BLaER1 (cell line): ENCODE data around the gene ALDH5A1.

Experiments
- H3K27ac ChIP-seq: shearing (Covaris generic); formaldehyde crosslinking; 2 replicates; pipeline ENCODE4 v1.8.1; 2022
- H3K27me3 ChIP-seq: shearing (Covaris generic); formaldehyde crosslinking; 2 replicates; pipeline ENCODE4 v1.8.1; 2022
- H3K36me3 ChIP-seq: shearing (Covaris generic); formaldehyde crosslinking; 2 replicates; pipeline ENCODE4 v1.8.1; 2022
- H3K4me1 ChIP-seq: shearing (Covaris generic); formaldehyde crosslinking; 2 replicates; pipeline ENCODE4 v1.8.1; 2022
- H3K4me2 ChIP-seq: shearing (Covaris generic); formaldehyde crosslinking; 2 replicates; pipeline ENCODE4 v1.8.1; 2022
- H3K4me3 ChIP-seq: shearing (Covaris generic); formaldehyde crosslinking; 2 replicates; pipeline ENCODE4 v1.8.1; 2022
- H3K9ac ChIP-seq: shearing (Covaris generic); formaldehyde crosslinking; 2 replicates; pipeline ENCODE4 v1.8.1; 2022
- H3K9me3 ChIP-seq: shearing (Covaris generic); formaldehyde crosslinking; 2 replicates; pipeline ENCODE4 v1.8.1; 2022
- H4K20me1 ChIP-seq: shearing (Covaris generic); formaldehyde crosslinking; 2 replicates; pipeline ENCODE4 v1.8.1; 2022
- Cebpa-rat ChIP-seq: shearing (Covaris generic); IDR thresholded peaks from 2 replicates; pipeline ENCODE4 v1.8.1; 2022

ALDH5A1 gene

DNA sequence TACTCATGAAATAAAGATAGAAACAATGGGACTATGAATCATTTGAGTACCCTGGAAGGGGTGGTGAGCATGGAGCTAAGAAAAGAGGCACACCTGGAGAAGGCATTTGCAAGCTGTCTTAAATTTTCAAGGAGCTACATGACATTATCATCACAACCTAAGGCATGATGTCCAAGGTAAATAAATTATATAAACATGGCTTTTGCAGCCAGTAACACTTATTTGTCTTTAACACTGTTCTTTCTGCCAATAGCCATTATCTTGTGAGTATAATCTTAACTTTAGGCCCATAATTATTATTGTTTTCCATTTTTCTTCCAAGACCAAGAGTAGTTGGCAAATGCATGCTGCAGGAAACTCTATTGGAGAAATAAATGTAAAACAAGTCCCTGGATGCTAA, 63.7 kb downstream of the ALDH5A1 start:
- H3K9ac ChIP-seq = no peak overlapping the region

DNA sequence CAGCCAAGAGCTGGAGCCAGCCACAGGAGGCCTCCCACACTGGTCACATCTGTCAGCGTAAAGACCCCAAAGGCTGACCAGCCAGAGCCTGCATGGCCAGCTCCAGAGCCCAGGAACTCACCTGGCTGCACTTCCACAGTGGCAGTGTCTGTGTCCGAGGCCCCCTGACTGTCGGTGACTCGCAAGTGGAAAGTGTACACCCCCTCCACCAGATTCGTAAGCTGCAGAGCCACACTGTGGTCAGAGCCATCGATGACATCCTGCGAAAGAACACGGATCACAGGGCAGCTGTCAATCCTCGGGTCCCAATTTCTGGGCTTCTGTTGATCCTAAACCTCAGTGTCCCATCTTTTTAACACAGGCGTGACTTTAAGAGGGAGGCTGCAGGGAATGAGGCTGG, 69.3 kb downstream of the ALDH5A1 start:
- Histone ChIP-seq H3K9me3 (no peaks in the 10 kb centered on the region), H3K36me3 (no peaks in the 10 kb centered on the region), H3K4me2 (no peak overlapping the region), H3K4me3 (no peak overlapping the region), H4K20me1 (no peaks in the 10 kb centered on the region), H3K27me3 (no peaks in the 10 kb centered on the region), H3K4me1 (no peaks in the 10 kb centered on the region), H3K9ac (no peak overlapping the region), H3K27ac (no peak overlapping the region)
- TF ChIP-seq Cebpa-rat = no peak

More for the DNA sequence above, 63.7 kb downstream of the ALDH5A1 start:
- no peak overlapping the region for H3K27ac ChIP-seq
- no peaks in the 10 kb centered on the region for H3K9me3 ChIP-seq
- no peak overlapping the region for H3K4me3 ChIP-seq
- no peaks in the 10 kb centered on the region for H3K36me3 ChIP-seq
- no peaks in the 10 kb centered on the region for H3K27me3 ChIP-seq
- TF ChIP-seq Cebpa-rat = no peak
- H3K4me2 ChIP-seq = no peak overlapping the region
- no peaks in the 10 kb centered on the region for H4K20me1 ChIP-seq
- H3K4me1 ChIP-seq = no peaks in the 10 kb centered on the region

GRCh38 chr6:24565196-24565595, 70.4 kb downstream of the ALDH5A1 start:
- no peaks in the 10 kb centered on the region for H3K36me3 ChIP-seq
- no peak for TF ChIP-seq Cebpa-rat
- no peaks in the 10 kb centered on the region for H3K9me3 ChIP-seq
- H3K9ac ChIP-seq = no peak overlapping the region
- no peak overlapping the region for H3K27ac ChIP-seq
- H3K4me1 ChIP-seq = no peaks in the 10 kb centered on the region
- no peak overlapping the region for H3K4me2 ChIP-seq
- no peaks in the 10 kb centered on the region for H4K20me1 ChIP-seq
- H3K27me3 ChIP-seq = no peaks in the 10 kb centered on the region
- no peak overlapping the region for H3K4me3 ChIP-seq

DNA sequence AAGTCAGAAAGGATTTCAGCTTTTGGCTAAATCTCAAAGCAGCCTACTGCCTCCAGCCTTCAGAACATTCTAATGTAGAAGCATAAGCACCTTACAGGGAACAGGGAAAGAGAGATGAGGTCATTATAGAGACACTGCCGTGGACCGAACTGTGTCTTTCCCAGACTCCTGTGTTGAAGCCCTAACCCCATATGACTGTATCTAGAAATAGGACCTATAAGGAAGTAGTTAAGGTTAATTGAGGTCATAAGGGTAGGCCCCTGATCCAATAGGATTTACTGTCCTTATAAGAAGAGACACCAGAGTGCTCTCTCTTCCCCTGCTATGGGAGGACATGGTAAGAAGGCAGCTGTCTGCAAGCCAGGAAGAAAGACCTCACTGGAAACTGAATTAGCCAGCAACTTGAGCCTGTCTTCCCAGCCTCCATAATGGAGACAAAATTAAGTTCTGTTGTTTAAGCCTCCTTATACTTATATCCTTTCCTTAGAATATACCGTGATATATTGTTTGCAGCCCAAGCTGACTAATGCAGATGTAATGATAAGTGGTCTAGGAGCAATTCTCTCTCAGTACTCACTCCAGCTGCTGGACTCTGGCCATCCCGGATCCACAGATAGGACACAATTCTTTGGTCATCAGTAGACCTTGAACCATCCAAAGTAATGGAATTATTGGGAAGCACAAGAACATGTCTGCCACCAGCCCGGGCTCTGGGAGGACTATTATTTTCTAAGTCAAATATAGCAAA, 71.4 kb downstream of the ALDH5A1 start:
- Histone ChIP-seq H3K4me2 (no peak overlapping the region), H3K4me3 (no peak overlapping the region), H3K9ac (no peak overlapping the region), H3K36me3 (no peaks in the 10 kb centered on the region), H3K27ac (no peak overlapping the region), H3K27me3 (no peaks in the 10 kb centered on the region), H4K20me1 (no peaks in the 10 kb centered on the region), H3K4me1 (no peaks in the 10 kb centered on the region), H3K9me3 (no peaks in the 10 kb centered on the region)
- no peak for TF ChIP-seq Cebpa-rat

GRCh38 chr6:24568683-24569082, 73.9 kb downstream of the ALDH5A1 start:
- Histone ChIP-seq H4K20me1 (no peaks in the 10 kb centered on the region), H3K9me3 (no peaks in the 10 kb centered on the region), H3K4me2 (no peak overlapping the region), H3K4me3 (no peak overlapping the region), H3K36me3 (no peaks in the 10 kb centered on the region), H3K27me3 (no peaks in the 10 kb centered on the region), H3K9ac (no peak overlapping the region), H3K4me1 (no peaks in the 10 kb centered on the region), H3K27ac (no peak overlapping the region)
- TF ChIP-seq Cebpa-rat = no peak

DNA sequence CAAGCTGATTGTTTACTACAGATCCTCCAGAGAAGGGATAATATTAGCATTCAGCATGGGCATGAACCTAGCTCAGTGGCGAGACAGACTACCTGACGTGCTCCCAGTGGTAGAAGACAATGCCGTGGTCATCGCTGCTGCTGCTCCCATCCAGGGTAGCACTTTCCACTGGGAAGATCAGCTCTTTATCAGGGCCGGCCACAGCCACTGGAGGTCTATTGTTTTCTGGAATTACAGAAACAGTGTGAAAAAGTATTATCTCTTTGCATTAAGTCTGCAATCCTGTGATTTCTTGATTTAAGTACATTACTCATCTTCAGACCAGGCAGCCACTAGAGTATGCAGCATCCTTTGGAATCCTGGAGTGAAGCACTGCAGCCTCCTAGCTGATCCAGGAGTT, 75.0 kb downstream of the ALDH5A1 start:
- no peak overlapping the region for H3K4me2 ChIP-seq
- H3K4me3 ChIP-seq = no peak overlapping the region
- TF ChIP-seq Cebpa-rat = no peak
- H3K36me3 ChIP-seq = no peaks in the 10 kb centered on the region
- H4K20me1 ChIP-seq = no peaks in the 10 kb centered on the region
- H3K27me3 ChIP-seq = no peaks in the 10 kb centered on the region
- no peak overlapping the region for H3K9ac ChIP-seq
- H3K4me1 ChIP-seq = no peaks in the 10 kb centered on the region
- no peaks in the 10 kb centered on the region for H3K9me3 ChIP-seq
- H3K27ac ChIP-seq = no peak overlapping the region

DNA sequence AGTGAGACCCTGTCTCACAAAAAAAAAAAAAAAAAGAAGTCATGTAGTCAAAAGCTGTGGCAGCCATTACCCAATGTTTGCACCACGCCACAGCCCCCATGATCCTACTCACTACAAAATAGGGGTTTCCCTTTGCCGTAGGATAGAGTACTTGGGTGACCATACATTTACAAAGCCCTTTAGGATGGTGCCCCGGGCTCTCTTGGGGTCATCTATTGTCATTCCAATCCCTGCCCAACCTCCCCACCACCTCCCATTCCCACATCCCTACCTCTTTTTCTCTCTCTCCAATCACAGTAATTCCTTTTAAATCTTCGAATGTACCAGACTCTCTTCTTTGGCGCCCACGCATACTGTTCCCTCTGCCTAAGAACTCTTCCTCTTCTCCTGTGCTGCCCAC, 76.6 kb downstream of the ALDH5A1 start:
- no peaks in the 10 kb centered on the region for H3K36me3 ChIP-seq
- H3K4me1 ChIP-seq = no peaks in the 10 kb centered on the region
- H3K9ac ChIP-seq = no peak overlapping the region
- no peaks in the 10 kb centered on the region for H3K9me3 ChIP-seq
- no peak overlapping the region for H3K4me3 ChIP-seq
- TF ChIP-seq Cebpa-rat = no peak
- no peak overlapping the region for H3K4me2 ChIP-seq
- no peak overlapping the region for H3K27ac ChIP-seq
- no peaks in the 10 kb centered on the region for H3K27me3 ChIP-seq
- H4K20me1 ChIP-seq = no peaks in the 10 kb centered on the region

GRCh38 chr6:24574809-24575208, 80.0 kb downstream of the ALDH5A1 start:
- Histone ChIP-seq H3K9ac (no peak overlapping the region), H3K4me2 (no peak overlapping the region), H3K36me3 (no peaks in the 10 kb centered on the region), H3K9me3 (no peaks in the 10 kb centered on the region), H3K27me3 (no peaks in the 10 kb centered on the region), H3K27ac (no peak overlapping the region), H4K20me1 (no peaks in the 10 kb centered on the region), H3K4me3 (no peak overlapping the region), H3K4me1 (no peaks in the 10 kb centered on the region)
- TF ChIP-seq Cebpa-rat = no peak

DNA sequence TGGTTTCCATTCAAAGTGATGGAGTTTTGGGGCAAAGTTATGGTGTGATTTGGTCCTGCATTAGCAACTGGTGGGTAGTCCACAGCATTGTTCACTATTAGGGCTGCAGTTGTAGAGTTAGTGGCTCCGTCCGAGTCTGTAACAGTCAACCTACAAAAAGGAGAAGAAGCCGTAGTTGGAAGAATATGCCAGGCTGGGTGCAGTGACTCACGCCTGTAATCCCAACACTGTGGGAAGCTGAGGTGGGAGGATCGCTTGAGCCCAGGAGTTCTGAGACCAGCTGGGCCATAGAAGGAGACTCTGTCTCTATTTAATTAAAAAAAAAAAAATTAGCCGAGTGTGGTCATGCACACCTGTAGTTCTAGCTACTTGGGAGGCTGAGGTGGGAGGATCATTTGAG, 81.7 kb downstream of the ALDH5A1 start:
- no peak overlapping the region for H3K27ac ChIP-seq
- H3K36me3 ChIP-seq = no peaks in the 10 kb centered on the region
- H3K4me1 ChIP-seq = no peaks in the 10 kb centered on the region
- H3K4me2 ChIP-seq = no peak overlapping the region
- no peaks in the 10 kb centered on the region for H3K27me3 ChIP-seq
- no peaks in the 10 kb centered on the region for H3K9me3 ChIP-seq
- H4K20me1 ChIP-seq = no peaks in the 10 kb centered on the region
- no peak for TF ChIP-seq Cebpa-rat
- no peak overlapping the region for H3K9ac ChIP-seq
- no peak overlapping the region for H3K4me3 ChIP-seq

DNA sequence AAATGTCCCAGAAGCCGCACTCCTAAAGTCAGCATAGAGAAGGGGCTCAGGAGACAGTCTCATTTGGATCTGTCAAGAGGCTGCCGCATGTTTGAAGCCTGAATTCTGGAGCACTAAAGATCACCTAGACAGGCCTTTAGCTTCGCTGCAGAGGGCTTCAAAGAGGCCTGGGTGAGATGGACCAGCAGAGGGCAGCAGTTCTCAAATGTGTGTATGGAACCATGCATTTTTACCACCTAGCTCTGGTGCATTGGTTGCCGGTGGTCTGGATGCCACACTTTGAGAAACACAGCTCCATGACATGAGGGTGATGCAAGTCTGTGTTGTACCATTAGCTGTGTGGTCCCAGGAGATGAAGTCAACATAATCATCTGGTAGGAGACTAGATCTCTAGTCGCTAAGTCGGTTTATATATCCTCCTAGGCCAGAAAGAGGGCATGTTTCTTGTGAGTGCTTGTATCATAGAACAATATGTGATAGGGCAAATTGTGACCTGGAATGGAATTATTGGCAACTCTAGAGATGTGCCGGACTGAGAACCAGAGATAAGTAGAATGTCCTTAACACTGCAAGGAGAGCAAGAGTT, 86.4 kb downstream of the ALDH5A1 start:
- Histone ChIP-seq H3K9ac (no peak overlapping the region), H3K4me3 (no peak overlapping the region), H3K27me3 (no peaks in the 10 kb centered on the region), H3K4me2 (no peak overlapping the region), H3K36me3 (no peaks in the 10 kb centered on the region), H3K27ac (no peak overlapping the region), H3K4me1 (no peaks in the 10 kb centered on the region), H3K9me3 (no peaks in the 10 kb centered on the region), H4K20me1 (no peaks in the 10 kb centered on the region)
- TF ChIP-seq Cebpa-rat = no peak
